SK-N-SH (cell line): ENCODE measurements around the gene HSD3B2. TPM values are rescaled to one million over a fixed set of nuclear protein-coding genes. Genes with fewer than 3 reads are reported as not detected.

Source experiments
- CTCF ChIA-PET: fragments of 300-600, 350-600 bp; formaldehyde crosslinking; extraction: SDS; loops from one replicate; lab custom pipeline; 2021; lab: Yijun Ruan, JAX
- POLR2A ChIA-PET: fragments of 350-600 bp; sonication (Branson Sonifier 250); formaldehyde crosslinking; extraction: SDS; loops from one replicate; lab custom pipeline; 2020; ENCODE audit warnings: antibody characterized with exemption, inconsistent platforms; lab: Yijun Ruan, JAX
- DNase-seq: peaks from one replicate; pipeline ENCODE4 v3.0.0; 2012
- H2AFZ ChIP-seq: fragments of 200-600 bp; sonication (generic); 2 replicates; pipeline ENCODE4 v1.8.1; 2016; ENCODE audit warnings: antibody characterized with exemption, mild to moderate bottlenecking, low read depth
- H3F3A ChIP-seq: fragments of 200-600 bp; sonication (generic); replicated peaks from 2 replicates; pipeline ENCODE3; 2016; ENCODE audit warnings: antibody characterized with exemption, mild to moderate bottlenecking; ENCODE audit not compliant: insufficient read depth
- H3K27ac ChIP-seq, 2 experiments: fragments of 200-500 bp in 1 of 2; fragments of 200-600 bp in 1 of 2; sonication (Bioruptor generic) in 1 of 2; sonication (generic), shearing (Covaris generic) in 1 of 2; 2 replicates each; pipeline versions ENCODE4 v1.5.1 to v1.6.1; 2014 to 2016; ENCODE audit warnings: low read depth in 2 of 2, inconsistent platforms in 1 of 2, low read length in 1 of 2, mild to moderate bottlenecking in 1 of 2, mixed read lengths in 1 of 2
- H3K27me3 ChIP-seq: fragments of 200-600 bp; sonication (generic), shearing (Covaris generic); 2 replicates; pipeline ENCODE4 v1.6.1; 2016; ENCODE audit warnings: mixed run types; ENCODE audit not compliant: insufficient read depth
- H3K36me3 ChIP-seq, 2 experiments: fragments of 200-500 bp in 1 of 2; fragments of 200-600 bp in 1 of 2; sonication (Bioruptor generic) in 1 of 2; sonication (generic) in 1 of 2; replicated peaks in 1 of 2; 2 replicates each; pipeline versions ENCODE3 to v1.5.1; 2014 to 2016; ENCODE audit warnings: low read length in 1 of 2, mild to moderate bottlenecking in 1 of 2; ENCODE audit not compliant: insufficient read depth in 2 of 2, control insufficient read depth in 1 of 2
- H3K4me1 ChIP-seq, 2 experiments: fragments of 200-500 bp in 1 of 2; fragments of 200-600 bp in 1 of 2; sonication (Bioruptor generic) in 1 of 2; sonication (generic), shearing (Covaris generic) in 1 of 2; 2 replicates each; pipeline versions ENCODE4 v1.5.1 to v1.6.1; 2014 to 2016; ENCODE audit warnings: low read depth in 1 of 2, low read length in 1 of 2, mixed run types in 1 of 2; ENCODE audit not compliant: insufficient read depth in 2 of 2, control insufficient read depth in 1 of 2
- H3K4me2 ChIP-seq: fragments of 200-600 bp; sonication (generic), shearing (Covaris generic); 2 replicates; pipeline ENCODE4 v1.6.1; 2017; ENCODE audit warnings: mixed run types
- H3K4me3 ChIP-seq, 2 experiments: fragments of 200-500 bp in 1 of 2; fragments of 200-600 bp in 1 of 2; sonication (Bioruptor generic) in 1 of 2; sonication (generic), shearing (Covaris generic) in 1 of 2; 2 replicates each; pipeline versions ENCODE4 v1.5.1 to v1.8.1; 2014 to 2016; ENCODE audit warnings: low read depth in 2 of 2, inconsistent platforms in 1 of 2, low read length in 1 of 2, mild to moderate bottlenecking in 1 of 2, mixed read lengths in 1 of 2, moderate library complexity in 1 of 2
- H3K79me2 ChIP-seq: fragments of 200-600 bp; sonication (generic); 2 replicates; pipeline ENCODE4 v1.8.1; 2017; ENCODE audit warnings: mild to moderate bottlenecking; ENCODE audit not compliant: insufficient read depth
- H3K9ac ChIP-seq: fragments of 200-600 bp; sonication (generic); 2 replicates; pipeline ENCODE4 v1.6.1; 2017; ENCODE audit warnings: mixed run types
- H3K9me2 ChIP-seq: fragments of 200-600 bp; sonication (generic); 2 replicates; pipeline ENCODE4 v1.6.1; 2017; ENCODE audit warnings: mixed run types
- H3K9me3 ChIP-seq: fragments of 200-600 bp; sonication (generic); 2 replicates; pipeline ENCODE4 v1.6.1; 2017; ENCODE audit warnings: mixed run types, mild to moderate bottlenecking, moderate library complexity
- H4K20me1 ChIP-seq: fragments of 200-600 bp; sonication (generic); 2 replicates; pipeline ENCODE4 v1.6.1; 2017; ENCODE audit warnings: mild to moderate bottlenecking, mixed run types; ENCODE audit not compliant: insufficient read depth
- CTCF ChIP-seq: fragments of 200-600 bp; sonication (generic); IDR thresholded peaks from 2 replicates; pipeline ENCODE4 v1.6.1; 2017; ENCODE audit warnings: antibody characterized with exemption, mild to moderate bottlenecking, moderate library complexity
- GATA2 ChIP-seq: sonication (generic); formaldehyde crosslinking; IDR thresholded peaks from 2 replicates; pipeline ENCODE4 v1.5.0; 2020; ENCODE audit warnings: mild to moderate bottlenecking, missing genetic modification reagents
- MXI1 ChIP-seq: IDR thresholded peaks from 2 replicates; pipeline ENCODE4 v1.6.1; 2012; ENCODE audit warnings: mild to moderate bottlenecking, low read depth, low read length, improper control_type of control experiment
- NFIC ChIP-seq: IDR thresholded peaks from 2 replicates; pipeline ENCODE4 v1.4.0; 2012; ENCODE audit warnings: borderline replicate concordance
- RFX5 ChIP-seq: IDR thresholded peaks from 2 replicates; pipeline ENCODE4 v1.6.1; 2012; ENCODE audit warnings: mild to moderate bottlenecking, improper control_type of control experiment, low read length
- RXRA ChIP-seq: IDR thresholded peaks from 2 replicates; pipeline ENCODE4 v1.4.0; 2012; ENCODE audit warnings: low read depth, mild to moderate bottlenecking, borderline replicate concordance
- SIN3A ChIP-seq: IDR thresholded peaks from 2 replicates; pipeline ENCODE4 v1.6.1; 2012; ENCODE audit warnings: low read depth, mild to moderate bottlenecking, low read length, moderate library complexity, borderline replicate concordance
- TEAD4 ChIP-seq: IDR thresholded peaks from 2 replicates; pipeline ENCODE4 v1.4.0; 2012; ENCODE audit warnings: mild to moderate bottlenecking, borderline replicate concordance; ENCODE audit not compliant: insufficient read depth
- USF2 ChIP-seq: fragments of 150-350 bp; IDR thresholded peaks from 2 replicates; pipeline ENCODE4 v1.6.1; 2017; ENCODE audit warnings: antibody characterized with exemption, low read length, low read depth, borderline replicate concordance
- WGBS: methylation state at CpG from one replicate; pipeline ENCODE4 v1.1.6; 2017; ENCODE audit warnings: low lambda C conversion rate; 5-methylcytosine and 5-hydroxymethylcytosine counted together
- polyA plus RNA-seq, 3 experiments: library from polyadenylated mRNA; depleted of rRNA; stranded (reverse); fragments of >200 nt; gene quantifications; 2 replicates each; pipeline ENCODE4 v1.2.3, GENCODE V29; 2012

HSD3B2 gene
- polyA plus RNA-seq, 1 of the 3 experiments (the other 2 are of a cell fraction): not detected

DNA sequence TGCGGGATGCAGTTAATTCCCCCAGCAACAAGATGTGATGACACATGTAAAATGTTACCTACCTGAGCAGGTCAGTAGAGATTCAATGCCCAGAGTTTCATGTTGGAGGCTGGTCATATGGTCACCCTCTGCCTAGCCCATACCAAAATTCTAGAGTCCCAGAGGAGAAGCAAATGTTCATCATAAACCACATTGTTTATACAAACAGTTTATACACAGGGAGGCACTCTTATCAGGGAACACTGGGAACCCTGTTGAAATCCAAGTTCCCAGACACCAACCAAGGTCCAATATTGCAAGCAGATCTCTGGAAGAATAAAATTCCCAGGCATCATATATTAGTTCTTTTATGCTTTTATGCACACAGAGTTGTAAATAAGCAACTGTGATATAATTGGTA, 35.8 kb upstream of the HSD3B2 start:
- Histone ChIP-seq H2AFZ (no peak overlapping the region), H3K9me2 (no peaks in the 10 kb centered on the region), H3K9ac (no peak overlapping the region), H3K4me2 (no peak overlapping the region), H3F3A (no peaks in the 10 kb centered on the region), H3K4me1 (no peaks in the 10 kb centered on the region), H3K79me2 (no peaks in the 10 kb centered on the region), H3K4me3 (no peak overlapping the region), H4K20me1 (no peaks in the 10 kb centered on the region), H3K36me3 (no peaks in the 10 kb centered on the region), H3K9me3 (no peaks in the 10 kb centered on the region)
- CTCF ChIA-PET: no interaction called here
- POLR2A ChIA-PET: no interaction called here
- no peak for DNase-seq
- WGBS: 22% methylated on average over 1 of the region's 1 CpG
- TF ChIP-seq GATA2 (CRISPR knock-in tag) (no peak), RXRA (no peak), NFIC (no peak), CTCF (no peak), RFX5 (no peak), USF2 (no peak)
- TF ChIP-seq, all 33 proteins: peak for 0
- H3K27ac ChIP-seq: no peak overlapping the region
- H3K27me3 ChIP-seq: peaks cover 5% of the 10 kb centered on the region; the same call in 1 of the 2 replicates

DNA sequence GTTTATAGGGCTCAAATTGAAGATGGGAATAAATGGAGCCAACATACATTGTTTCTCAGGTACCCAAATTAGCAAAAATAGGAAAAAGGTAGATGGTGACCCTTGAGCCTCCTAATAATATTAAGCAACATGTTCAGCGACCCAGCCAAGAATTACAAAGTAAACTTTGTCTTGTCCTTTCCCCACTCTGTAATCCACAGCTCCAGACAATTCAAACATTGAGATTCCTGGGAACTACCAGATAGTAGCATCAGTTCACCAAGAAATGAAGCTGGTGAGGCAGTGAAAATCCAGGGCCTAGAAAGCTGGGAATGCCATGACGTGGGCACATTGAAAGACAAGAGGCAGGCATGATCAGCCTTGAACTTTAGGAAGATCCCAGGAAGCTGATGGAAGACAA, 34.6 kb upstream of the HSD3B2 start:
- Histone ChIP-seq H3K9me3 (no peaks in the 10 kb centered on the region), H3K4me2 (no peak overlapping the region), H3K27ac (no peak overlapping the region), H3K4me3 (no peak overlapping the region), H3K36me3 (no peaks in the 10 kb centered on the region), H4K20me1 (no peaks in the 10 kb centered on the region), H3K4me1 (no peaks in the 10 kb centered on the region), H3F3A (no peaks in the 10 kb centered on the region), H3K9ac (no peak overlapping the region), H3K27me3 (peaks cover 5% of the 10 kb centered on the region; the same call in 1 of the 2 replicates), H2AFZ (no peak overlapping the region), H3K9me2 (no peaks in the 10 kb centered on the region), H3K79me2 (no peaks in the 10 kb centered on the region)
- TF ChIP-seq MXI1 (no peak), SIN3A (no peak), TEAD4 (no peak)
- WGBS: 0% methylated on average over 2 of the region's 2 CpGs
- CTCF ChIA-PET: interaction anchor here (1.2 kb wide), 1 partner anchor 13 kb away, joined by 4 read pairs; no protein-coding TSS in a partner anchor
- no peak for DNase-seq
- POLR2A ChIA-PET: no interaction called here
